Stimulated activated CD8-positive, alpha-beta memory T cell treated with anti-CD3 and anti-CD28 coated beads, Interleukin-15, amount 100 ng/mL, for 4 hours (primary cell): Measurements from ENCODE around the gene TIMM21.

Source experiments
- DNase-seq, 2 donors: peaks; one replicate each; pipeline ENCODE4 v3.0.0-alpha.2; 2020; ENCODE audit warnings: low read depth in 2 of 2

The TIMM21 gene

GRCh38 chr18:74147491-74147778 lies 888 bp upstream of the TIMM21 start:
- no peak for DNase-seq

- DNase-seq = no peak
Measured at GRCh38 chr18:74148543-74149070, 284 bp downstream of the TIMM21 start.

- no peak for DNase-seq
Measured at GRCh38 chr18:74149878-74150277, 1.6 kb downstream of the TIMM21 start.

- no peak for DNase-seq
Measured at GRCh38 chr18:74152270-74152669, 3.9 kb downstream of the TIMM21 start.

- no peak for DNase-seq
Measured at GRCh38 chr18:74152857-74153256, 4.5 kb downstream of the TIMM21 start.

- no peak for DNase-seq
Measured at GRCh38 chr18:74153377-74153776, 5.1 kb downstream of the TIMM21 start.

- no peak for DNase-seq
Measured at GRCh38 chr18:74153793-74154192, 5.5 kb downstream of the TIMM21 start.

GRCh38 chr18:74154716-74155115 lies 6.4 kb downstream of the TIMM21 start:
- DNase-seq = no peak

GRCh38 chr18:74155276-74155675 lies 7.0 kb downstream of the TIMM21 start:
- no peak for DNase-seq

- DNase-seq = no peak
Measured at GRCh38 chr18:74163019-74163660, 14.8 kb downstream of the TIMM21 start.

GRCh38 chr18:74166386-74166785 lies 18.1 kb downstream of the TIMM21 start:
- DNase-seq = no peak

GRCh38 chr18:74171910-74172606 lies 23.7 kb downstream of the TIMM21 start:
- no peak for DNase-seq

- no peak for DNase-seq
Measured at GRCh38 chr18:74172697-74173433, 24.5 kb downstream of the TIMM21 start.

- DNase-seq = no peak
Measured at GRCh38 chr18:74173434-74173750, 25.1 kb downstream of the TIMM21 start.

GRCh38 chr18:74175658-74176057 lies 27.3 kb downstream of the TIMM21 start:
- DNase-seq = no peak

GRCh38 chr18:74178884-74179283 lies 30.6 kb downstream of the TIMM21 start:
- DNase-seq = no peak

GRCh38 chr18:74179623-74180199 lies 31.4 kb downstream of the TIMM21 start:
- DNase-seq = no peak

- DNase-seq = no peak
Measured at GRCh38 chr18:74182335-74182734, 34.0 kb downstream of the TIMM21 start.

- DNase-seq = no peak
Measured at GRCh38 chr18:74183130-74183529, 34.8 kb downstream of the TIMM21 start.

- DNase-seq = no peak
Measured at GRCh38 chr18:74184875-74185274, 36.6 kb downstream of the TIMM21 start.

- DNase-seq = no peak
Measured at GRCh38 chr18:74185860-74186259, 37.5 kb downstream of the TIMM21 start.

- DNase-seq = no peak
Measured at GRCh38 chr18:74186661-74187060, 38.3 kb downstream of the TIMM21 start.

- DNase-seq = no peak
Measured at GRCh38 chr18:74190086-74190485, 41.8 kb downstream of the TIMM21 start.
